Activated CD8-positive, alpha-beta memory T cell treated with anti-CD3 and anti-CD28 coated beads, Interleukin-2, amount 50 U/mL, for 1 hour (primary cell): ENCODE data around the gene GMFB.
A peak's percentile ranks its signal among the peaks of the same experiment; 100 is the strongest.

Source experiments
- DNase-seq: peaks from one replicate; pipeline ENCODE4 v3.0.0-alpha.2; 2020; ENCODE audit errors: extremely low read depth

Gene GMFB

GRCh38 chr14:54488646-54489317 lies at the start of gene GMFB:
Gene GMFB, minus strand, starts transcription at chr14:54488980. Its CDS starts 53 bp downstream, at chr14:54488927.
- peak; percentile 71 for DNase-seq

GRCh38 chr14:54538055-54538454 lies 49.3 kb upstream of the GMFB start:
- DNase-seq: no peak

GRCh38 chr14:54537651-54538050 lies 48.9 kb upstream of the GMFB start:
- no peak for DNase-seq

GRCh38 chr14:54535646-54536045 lies 46.9 kb upstream of the GMFB start:
- DNase-seq: no peak

GRCh38 chr14:54535126-54535525 lies 46.3 kb upstream of the GMFB start:
- no peak for DNase-seq

- no peak for DNase-seq
Measured at GRCh38 chr14:54533100-54533499, 44.3 kb upstream of the GMFB start.

- DNase-seq: no peak
Measured at GRCh38 chr14:54532111-54533012, 43.6 kb upstream of the GMFB start.

- DNase-seq: no peak
Measured at GRCh38 chr14:54529811-54530210, 41.0 kb upstream of the GMFB start.

- DNase-seq: no peak
Measured at GRCh38 chr14:54528973-54529372, 40.2 kb upstream of the GMFB start.

- DNase-seq: no peak
Measured at GRCh38 chr14:54524410-54524809, 35.6 kb upstream of the GMFB start.

- DNase-seq: no peak
Measured at GRCh38 chr14:54516709-54517108, 27.9 kb upstream of the GMFB start.

- DNase-seq: no peak
Measured at GRCh38 chr14:54515670-54516069, 26.9 kb upstream of the GMFB start.

- no peak for DNase-seq
Measured at GRCh38 chr14:54512393-54512792, 23.6 kb upstream of the GMFB start.

- DNase-seq: peak; percentile 84
Measured at GRCh38 chr14:54509546-54510501, 21.0 kb upstream of the GMFB start, which contains the start of gene CGRRF1. Gene CGRRF1, plus strand, starts transcription at chr14:54509906. Its CDS starts 54 bp downstream, at chr14:54509960.

- DNase-seq: no peak
Measured at GRCh38 chr14:54503486-54503885, 14.7 kb upstream of the GMFB start.

- DNase-seq: no peak
Measured at GRCh38 chr14:54502602-54503001, 13.8 kb upstream of the GMFB start.

GRCh38 chr14:54501480-54501879 lies 12.7 kb upstream of the GMFB start:
- no peak for DNase-seq

- no peak for DNase-seq
Measured at GRCh38 chr14:54500744-54501143, 12.0 kb upstream of the GMFB start.

- DNase-seq: no peak
Measured at GRCh38 chr14:54498579-54498978, 9.8 kb upstream of the GMFB start.

- no peak for DNase-seq
Measured at GRCh38 chr14:54498095-54498531, 9.3 kb upstream of the GMFB start.

- no peak for DNase-seq
Measured at GRCh38 chr14:54497224-54497623, 8.4 kb upstream of the GMFB start.

- no peak for DNase-seq
Measured at GRCh38 chr14:54493293-54493692, 4.5 kb upstream of the GMFB start.
